ENCODE measurements around the gene PIGT.
"Not testable (repeated sequence)": the region's sequence is repeated elsewhere in the genome, so short reads cannot be mapped to it uniquely, and the experiment has no call there.

The PIGT gene

DNA sequence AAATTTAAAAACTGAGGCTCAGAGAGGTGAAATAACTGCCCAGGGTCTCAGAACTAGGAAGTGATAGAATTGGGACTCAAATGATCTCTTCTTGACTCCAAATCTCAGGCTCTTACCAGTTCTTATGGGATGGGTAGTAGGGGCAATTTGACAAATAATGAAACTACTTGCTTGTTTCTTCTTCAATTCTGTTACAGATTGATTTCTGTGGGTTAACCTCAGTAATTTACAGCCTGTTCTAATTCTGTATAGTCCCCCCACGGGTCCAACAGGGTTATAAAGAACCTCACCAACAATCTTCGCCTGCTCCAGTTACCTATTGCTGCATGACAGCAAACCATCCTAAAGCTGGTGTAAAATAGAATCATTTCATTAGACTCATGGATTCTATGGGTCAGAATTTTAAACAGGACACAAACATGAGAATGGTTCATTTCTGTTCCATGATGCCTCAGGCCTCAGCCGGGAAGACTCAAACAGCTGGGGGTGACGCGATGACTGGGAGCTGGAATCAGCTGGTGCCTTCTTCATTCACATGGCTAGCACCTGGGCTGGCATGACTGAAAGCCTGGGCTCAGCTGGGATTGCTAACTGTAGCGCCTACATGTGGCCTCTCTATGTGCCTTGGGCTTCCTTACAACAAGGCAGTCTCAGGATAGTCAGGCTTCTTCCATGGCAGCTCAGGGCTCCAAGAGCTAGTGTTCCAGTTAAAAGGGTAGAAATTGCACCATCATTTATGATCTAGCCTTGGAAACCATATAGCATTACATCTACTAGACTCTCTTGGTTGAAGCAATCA is 47.0 kb downstream of the PIGT start:
- DNase-seq (ENCODE audit: low spot score): no peak

- DNase-seq (ENCODE audit: low spot score): no peak
Observed at GRCh38 chr20:45463709-45464108, 47.8 kb downstream of the PIGT start.

GRCh38 chr20:45465491-45466266 is 49.7 kb downstream of the PIGT start:
- DNase-seq (ENCODE audit: low spot score): no peak

- DNase-seq (ENCODE audit: low spot score): no peak
Observed at GRCh38 chr20:45467172-45467571, 51.2 kb downstream of the PIGT start.

DNA sequence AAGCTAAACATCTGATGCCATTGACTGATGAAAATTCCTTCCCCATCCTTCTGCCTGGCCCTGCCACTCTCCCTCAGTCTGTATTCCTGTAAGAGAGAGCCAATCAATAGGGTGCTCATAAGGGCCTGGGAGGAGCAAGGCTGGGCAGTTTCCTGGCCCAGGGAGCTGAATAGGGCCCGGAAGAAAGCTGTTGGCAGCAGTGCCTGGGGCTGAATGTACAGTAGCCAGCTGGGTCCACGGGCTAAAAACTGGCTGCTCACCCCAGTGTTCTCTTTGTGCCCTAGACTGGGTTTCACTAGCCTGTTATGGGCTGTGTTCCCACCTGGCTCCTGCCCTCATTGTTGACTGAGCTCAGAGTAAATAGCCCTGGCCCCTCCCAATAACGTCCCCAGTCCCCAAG is 51.9 kb downstream of the PIGT start:
- no peak for DNase-seq (ENCODE audit: low spot score)

DNA sequence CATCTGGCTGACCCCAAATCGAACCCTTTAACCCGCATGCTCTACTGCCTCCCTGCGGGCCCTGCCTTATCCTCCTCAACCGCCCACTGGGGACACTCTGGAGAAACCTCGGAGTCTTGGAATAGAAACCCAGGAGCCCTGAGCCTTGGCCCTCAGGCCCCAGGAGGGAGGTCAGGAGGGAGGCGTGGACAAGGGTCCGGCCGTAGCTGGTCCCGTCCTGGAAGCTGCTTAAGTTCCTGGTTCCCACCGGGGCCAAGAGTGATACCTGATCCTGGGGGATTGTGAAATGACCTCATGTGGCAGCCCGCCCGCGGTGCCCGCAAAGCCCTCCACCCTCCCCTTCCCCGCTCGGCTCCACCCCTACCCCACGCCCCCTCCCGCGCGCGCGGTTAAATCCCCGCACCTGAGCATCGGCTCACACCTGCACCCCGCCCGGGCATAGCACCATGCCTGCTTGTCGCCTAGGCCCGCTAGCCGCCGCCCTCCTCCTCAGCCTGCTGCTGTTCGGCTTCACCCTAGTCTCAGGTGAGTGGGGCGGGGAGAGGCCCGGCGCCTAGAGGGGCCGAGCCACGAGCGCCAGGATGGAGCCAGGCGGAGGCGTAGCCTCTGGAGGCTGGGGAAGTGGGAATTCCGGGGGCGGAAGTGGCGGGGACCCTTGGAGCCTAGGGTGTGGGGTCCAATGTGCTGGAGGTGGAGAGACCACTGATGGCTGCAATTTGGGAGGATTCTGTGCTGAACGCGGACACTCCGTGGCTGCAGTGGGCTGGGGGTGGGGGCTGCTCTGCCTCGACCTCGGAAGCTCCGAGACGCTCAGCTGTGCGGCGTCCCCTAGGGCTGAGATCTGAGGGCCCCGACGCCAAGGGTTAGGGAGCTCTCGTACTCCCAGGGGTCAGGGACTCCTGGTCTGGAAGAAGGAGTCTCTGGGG is 53.7 kb downstream of the PIGT start, which contains the start of gene WFDC2:
Gene WFDC2 (plus strand): TSS at position 418 of the 926 bp plus-strand sequence. CDS start 29 bp downstream, at position 447.
- no peak for DNase-seq (ENCODE audit: low spot score)

- DNase-seq (ENCODE audit: low spot score): no peak
Observed at GRCh38 chr20:45470262-45470931, 54.5 kb downstream of the PIGT start.

DNA sequence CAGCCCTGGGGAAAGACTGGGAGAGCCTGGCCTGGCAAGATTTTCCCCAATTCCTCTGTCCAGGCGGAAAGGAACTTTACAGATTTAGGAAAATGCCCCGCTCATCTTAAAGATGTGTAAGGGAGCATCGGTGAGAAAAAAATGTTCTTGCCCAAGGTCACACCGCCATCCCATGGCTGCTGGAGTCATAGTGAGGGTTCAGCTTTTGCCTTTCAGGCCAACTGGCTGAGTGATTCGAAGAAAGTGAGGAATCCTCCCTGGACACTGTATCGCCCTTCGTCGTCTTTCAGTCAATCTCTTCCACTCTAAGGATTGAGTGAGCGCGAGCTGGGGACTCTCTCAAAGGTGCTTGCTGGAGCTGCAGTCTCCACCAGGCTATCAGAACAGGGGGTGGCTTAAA is 55.0 kb downstream of the PIGT start:
- DNase-seq (ENCODE audit: low spot score): no peak

DNA sequence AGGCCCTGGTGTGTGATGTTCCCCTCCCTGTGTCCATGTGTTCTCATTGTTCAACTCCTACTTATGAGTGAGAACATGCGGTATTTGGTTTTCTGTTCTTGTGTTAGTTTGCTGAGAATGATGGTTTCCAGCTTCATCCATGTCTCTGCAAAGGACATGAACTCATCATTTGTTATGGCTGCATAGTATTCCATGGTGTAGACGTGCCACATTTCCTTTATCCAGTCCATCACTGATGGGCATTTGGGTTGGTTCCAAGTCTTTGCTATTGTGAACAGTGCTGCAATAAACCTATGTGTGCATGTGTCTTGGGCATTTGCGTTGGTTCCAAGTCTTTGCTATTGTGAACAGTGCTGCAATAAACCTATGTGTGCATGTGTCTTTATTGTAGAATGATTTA is 56.3 kb downstream of the PIGT start:
- not testable (repeated sequence) for DNase-seq (ENCODE audit: low spot score)
